Measurements from ENCODE around the gene KLHL26.

The KLHL26 gene

GRCh38 chr19:18713550-18714117 lies 76.8 kb downstream of the KLHL26 start:
- DNase-seq (ENCODE audit: low read depth): no peak
- H3K4me3 ChIP-seq (ENCODE audit: low read length): no peak overlapping the region
- no peak for TF ChIP-seq CTCF (conservative IDR thresholded peaks at IDR 0.05; ENCODE audit: low read depth, low read length)

- no peak for TF ChIP-seq CTCF (conservative IDR thresholded peaks at IDR 0.05; ENCODE audit: low read depth, low read length)
- H3K4me3 ChIP-seq (ENCODE audit: low read length): no peak overlapping the region
- no peak for DNase-seq (ENCODE audit: low read depth)
Observed at GRCh38 chr19:18715416-18715815, 78.6 kb downstream of the KLHL26 start.

GRCh38 chr19:18716857-18717256 lies 80.0 kb downstream of the KLHL26 start:
- no peak for TF ChIP-seq CTCF (conservative IDR thresholded peaks at IDR 0.05; ENCODE audit: low read depth, low read length)

DNA sequence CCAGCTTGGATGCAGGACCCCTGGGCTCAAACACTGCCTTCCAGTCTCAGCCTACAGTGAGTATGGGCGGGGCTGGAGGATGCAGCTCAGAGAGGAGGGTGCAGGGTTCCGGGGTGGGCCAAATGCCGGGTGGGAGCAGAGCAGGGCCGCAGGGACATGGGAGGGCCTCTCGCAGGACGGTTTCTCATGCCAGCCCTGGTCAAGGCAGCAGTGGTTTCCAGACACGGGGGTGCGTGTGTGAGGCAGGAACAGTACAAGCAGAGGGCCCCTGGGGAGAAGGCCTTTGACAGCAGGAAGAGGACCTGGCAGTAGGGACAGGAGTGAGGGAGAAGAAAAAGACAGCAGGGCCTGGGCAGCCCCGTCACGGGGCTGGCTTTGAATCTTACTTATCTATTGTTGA lies 80.8 kb downstream of the KLHL26 start:
- no peak for TF ChIP-seq CTCF (conservative IDR thresholded peaks at IDR 0.05; ENCODE audit: low read depth, low read length)
- DNase-seq (ENCODE audit: low read depth): no peak
- H3K4me3 ChIP-seq (ENCODE audit: low read length): no peak overlapping the region

More at GRCh38 chr19:18716857-18717256, 80.0 kb downstream of the KLHL26 start:
- H3K4me3 ChIP-seq (ENCODE audit: low read length): no peak overlapping the region
- DNase-seq (ENCODE audit: low read depth): no peak

GRCh38 chr19:18718015-18718526 lies 81.2 kb downstream of the KLHL26 start:
- no peak for DNase-seq (ENCODE audit: low read depth)
- H3K4me3 ChIP-seq (ENCODE audit: low read length): no peak overlapping the region
- no peak for TF ChIP-seq CTCF (conservative IDR thresholded peaks at IDR 0.05; ENCODE audit: low read depth, low read length)

DNA sequence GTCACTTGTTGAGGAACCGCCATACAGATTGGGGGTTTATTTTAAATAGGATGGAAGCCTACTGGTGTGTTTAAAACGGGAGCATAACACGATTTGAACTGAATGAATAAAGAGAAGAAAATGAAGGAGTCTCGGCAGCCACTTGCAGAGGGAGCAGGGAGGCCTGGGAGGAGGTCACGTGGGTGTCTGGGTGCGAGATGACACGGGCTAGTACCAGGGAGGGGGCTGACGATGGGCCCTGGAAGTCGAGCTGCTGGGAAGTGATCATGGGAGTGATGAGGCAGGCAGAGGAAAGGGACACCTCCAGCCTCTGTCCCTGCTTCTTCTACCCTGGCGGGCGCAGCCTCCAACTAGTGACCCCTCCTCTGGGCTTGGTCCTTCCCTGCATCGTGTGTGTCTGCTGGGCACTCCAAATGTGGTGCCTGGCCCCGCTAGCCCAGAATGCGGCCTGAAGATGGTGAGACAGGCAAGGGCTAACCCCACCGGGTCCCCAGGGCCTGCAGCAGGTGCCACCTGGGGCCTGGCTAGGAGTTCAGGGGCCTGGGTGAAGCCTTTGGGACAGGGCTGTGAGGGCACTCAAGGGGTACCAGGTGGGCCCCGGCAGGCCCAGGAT lies 82.1 kb downstream of the KLHL26 start:
- H3K4me3 ChIP-seq (ENCODE audit: low read length): no peak overlapping the region
- TF ChIP-seq CTCF (conservative IDR thresholded peaks at IDR 0.05; ENCODE audit: low read depth, low read length): no peak
- no peak for DNase-seq (ENCODE audit: low read depth)

GRCh38 chr19:18719541-18719940 lies 82.7 kb downstream of the KLHL26 start:
- H3K4me3 ChIP-seq (ENCODE audit: low read length): no peak overlapping the region
- no peak for DNase-seq (ENCODE audit: low read depth)
- TF ChIP-seq CTCF (conservative IDR thresholded peaks at IDR 0.05; ENCODE audit: low read depth, low read length): no peak
